HepG2 (cell line): ENCODE measurements around the gene FLRT2. TPM values are rescaled to one million over a fixed set of nuclear protein-coding genes. Genes with fewer than 3 reads are reported as not detected.

Experiments
- ATAC-seq: fragments of 200-7000 bp; cut with Tn5 transposase; 3 replicates; pipeline ENCODE4 v1.9.1; 2020; ENCODE audit warnings: mild to moderate bottlenecking, moderate library complexity
- BruUV-seq: library from RNA; stranded (reverse); fragments of 400-500 nt; replicated peaks from 2 replicates; lab custom pipeline; 2021; lab: Mats Ljungman, UMichigan
- CTCF ChIA-PET: fragments of 300-600 bp; formaldehyde crosslinking; extraction: SDS; loops from one replicate; lab custom pipeline; 2021; ENCODE audit warnings: low total read pairs, inconsistent platforms, low intra/inter-chr PET ratio; lab: Yijun Ruan, JAX
- POLR2A ChIA-PET: fragments of 350-600 bp; sonication (Branson Sonifier 250); formaldehyde crosslinking; loops from one replicate; lab custom pipeline; 2020; ENCODE audit warnings: antibody characterized with exemption, inconsistent platforms; lab: Yijun Ruan, JAX
- DNase-seq: peaks from one replicate; pipeline ENCODE4 v3.0.0-alpha.2; 2015; ENCODE audit warnings: low spot score
- FAIRE-seq: peaks from 3 replicates; lab custom pipeline; 2011; peaks lifted over from hg19 to GRCh38; lab: Jason Lieb, UNC
- H2AFZ ChIP-seq: one replicate; pipeline ENCODE4 v1.6.1; 2011; ENCODE audit warnings: low read length, inconsistent platforms
- H3K27ac ChIP-seq: fragments of 300-600 bp; 3 replicates; pipeline ENCODE4 v1.8.0; 2011; ENCODE audit warnings: mixed run types, mild to moderate bottlenecking, mixed read lengths, low read length, inconsistent platforms; ENCODE audit not compliant: insufficient read depth; ENCODE audit errors: extremely low read length
- H3K27me3 ChIP-seq, 2 experiments: fragments of 200-600 bp in 1 of 2; 2 replicates in 1 of 2; 3 replicates in 1 of 2; pipeline versions ENCODE4 v1.6.0 to v1.8.0; 2011; ENCODE audit warnings: low read length in 2 of 2, mild to moderate bottlenecking in 2 of 2, moderate library complexity in 2 of 2, inconsistent platforms in 1 of 2; ENCODE audit not compliant: insufficient read depth in 2 of 2, control insufficient read depth in 1 of 2
- H3K36me3 ChIP-seq, 2 experiments: fragments of 200-600 bp in 1 of 2; replicated peaks in 1 of 2; 2 replicates in 1 of 2; 3 replicates in 1 of 2; pipeline versions ENCODE4 v1.5.1 to v1.8.0; 2011; ENCODE audit warnings: low read length in 2 of 2, inconsistent platforms in 1 of 2; ENCODE audit not compliant: insufficient read depth in 2 of 2, control insufficient read depth in 1 of 2
- H3K4me1 ChIP-seq: 2 replicates; pipeline ENCODE4 v1.5.1; 2012; ENCODE audit warnings: low read length, inconsistent platforms; ENCODE audit not compliant: insufficient read depth
- H3K4me2 ChIP-seq: 2 replicates; pipeline ENCODE4 v1.6.0; 2011; ENCODE audit warnings: low read depth, low read length, inconsistent platforms
- H3K4me3 ChIP-seq, 3 experiments: fragments of 200-600 bp in 1 of 3; sonication (generic), shearing (Covaris generic) in 1 of 3; replicated peaks in 1 of 3; 2 replicates each; pipeline ENCODE4 v1.5.1; 2011 to 2016; ENCODE audit warnings: low read length in 3 of 3, inconsistent platforms in 2 of 3, low read depth in 2 of 3, mild to moderate bottlenecking in 2 of 3, control low read depth in 1 of 3, mixed read lengths in 1 of 3; ENCODE audit not compliant: insufficient read depth in 1 of 3
- H3K79me2 ChIP-seq: one replicate; pipeline ENCODE4 v1.6.1; 2011; ENCODE audit warnings: low read length, inconsistent platforms; ENCODE audit not compliant: insufficient read depth
- H3K9ac ChIP-seq: 2 replicates; pipeline ENCODE4 v1.6.0; 2011; ENCODE audit warnings: mild to moderate bottlenecking, low read depth, low read length, inconsistent platforms; ENCODE audit not compliant: insufficient read depth
- H3K9me3 ChIP-seq: 2 replicates; pipeline ENCODE4 v1.5.1; 2012; ENCODE audit warnings: mild to moderate bottlenecking, low read length
- H4K20me1 ChIP-seq: 2 replicates; pipeline ENCODE4 v1.6.0; 2011; ENCODE audit warnings: inconsistent platforms, mild to moderate bottlenecking, low read length, moderate library complexity; ENCODE audit not compliant: insufficient read depth
- MAFF ChIP-seq: IDR thresholded peaks from 2 replicates; pipeline ENCODE4 v1.6.1; 2011; ENCODE audit warnings: low read depth, low read length, improper control_type of control experiment
- MAFK ChIP-seq, 2 experiments: IDR thresholded peaks in 1 of 2; conservative IDR thresholded peaks in 1 of 2; 2 replicates each; pipeline ENCODE4 v1.6.1; 2011; ENCODE audit warnings: improper control_type of control experiment in 2 of 2, low read length in 2 of 2
- REPIN1 ChIP-seq: sonication (generic); formaldehyde crosslinking; IDR thresholded peaks from 2 replicates; pipeline ENCODE4 v1.8.0; 2022; ENCODE audit warnings: missing genetic modification reagents, low read depth, mild to moderate bottlenecking, borderline replicate concordance
- ZNF790 ChIP-seq: sonication (generic); formaldehyde crosslinking; IDR thresholded peaks from 2 replicates; pipeline ENCODE4 v1.8.0; 2022; ENCODE audit warnings: missing genetic modification reagents, mild to moderate bottlenecking, borderline replicate concordance
- WGBS: methylation state at CpG from one replicate; pipeline ENCODE4 v1.1.6; 2017; ENCODE audit warnings: low lambda C conversion rate; 5-methylcytosine and 5-hydroxymethylcytosine counted together
- in situ Hi-C: cut with HindIII; loops from 2 replicates; pipeline ENCODE4 v1.10.0; 2017; ENCODE audit warnings: low pct_unique_long_range_greater_than_20kb; ENCODE audit not compliant: extremely low pct_ligation_motif_present
- intact Hi-C: fragments of 100-400 bp; cut with micrococcal nuclease; formaldehyde crosslinking; loops from one replicate; pipeline ENCODE4 v1.10.0; 2022; ENCODE audit not compliant: unreplicated experiment
- polyA plus RNA-seq, 8 experiments: library from polyadenylated mRNA; depleted of rRNA in 3 of 8; stranded (reverse) in 7 of 8; unstranded in 1 of 8; fragments of >200 nt; fragmentation: Illumina TruSeq in 4 of 8; extraction: Trizol in 4 of 8; gene quantifications; 2 replicates each; pipeline versions ENCODE4 v1.2.1 to v1.2.3, GENCODE V29; 2011 to 2016; ENCODE audit warnings: low read depth in 4 of 8, missing spikeins in 1 of 8, mixed read lengths in 1 of 8; ENCODE audit not compliant: insufficient read depth in 1 of 8
- total RNA-seq, 5 experiments: library from RNA; depleted of rRNA; stranded (reverse); fragments of >200 nt; fragmentation: Illumina TruSeq; extraction: Trizol; gene quantifications; 2 replicates each; pipeline ENCODE4 v1.2.3, GENCODE V29; 2016; ENCODE audit warnings: low read depth in 1 of 5
- TF ChIP-seq, protein P1 (sequence below), 2 experiments: sonication (generic) in 1 of 2; formaldehyde crosslinking in 1 of 2; IDR thresholded peaks; 2 replicates each; pipeline versions ENCODE4 v1.4.0 to v1.6.1; 2016 to 2020; ENCODE audit warnings: borderline replicate concordance in 1 of 2, low read depth in 1 of 2, mild to moderate bottlenecking in 1 of 2, missing genetic modification reagents in 1 of 2
- TF ChIP-seq, protein P2 (sequence below): sonication (generic); formaldehyde crosslinking; IDR thresholded peaks from 2 replicates; pipeline ENCODE4 v1.5.1; 2020; ENCODE audit warnings: mild to moderate bottlenecking, missing genetic modification reagents, borderline replicate concordance

FLRT2 gene
- total and polyA plus RNA-seq, 2 of the 13 experiments (the other 11 are each of a cell fraction or from before 2014, with no cell fraction given) = not detected

DNA sequence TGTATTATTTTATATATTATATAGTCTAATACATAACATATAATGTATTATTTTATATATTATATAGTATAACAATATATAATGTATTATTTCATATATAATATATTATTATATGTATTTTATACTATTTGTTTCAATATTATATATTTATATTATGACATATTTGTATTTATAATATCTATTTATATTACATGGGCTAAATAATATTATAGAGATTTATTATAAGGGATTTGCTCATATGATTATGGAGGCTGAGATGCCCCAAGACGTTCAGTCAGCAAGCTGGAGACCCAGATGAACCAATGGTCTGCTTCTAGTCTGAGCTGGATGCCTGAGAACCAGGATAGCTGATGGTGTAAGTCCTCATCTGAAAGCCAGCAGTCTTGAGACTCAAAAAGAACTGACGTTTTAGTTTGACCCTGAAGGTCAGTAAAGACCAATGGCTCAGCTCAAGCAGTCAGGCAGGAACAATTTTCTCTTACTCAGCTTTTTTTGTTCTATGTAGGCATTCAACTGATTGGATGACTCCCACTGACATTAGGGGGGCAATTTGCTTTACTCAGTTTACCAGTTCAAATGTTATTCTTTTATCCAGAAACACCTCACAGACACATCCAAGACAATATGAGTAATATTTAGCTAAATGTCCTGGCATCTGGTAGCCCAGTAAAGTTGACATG is 130.4 kb downstream of the FLRT2 start:
- Histone ChIP-seq H3K4me3 (no peak overlapping the region), H3K9me3 (peaks cover 66% of the 10 kb centered on the region), H3K36me3 (no peaks in the 10 kb centered on the region), H3K4me1 (no peaks in the 10 kb centered on the region), H2AFZ (no peak overlapping the region), H3K27ac (no peak overlapping the region), H4K20me1 (no peaks in the 10 kb centered on the region), H3K27me3 (no peaks in the 10 kb centered on the region), H3K79me2 (no peaks in the 10 kb centered on the region), H3K9ac (no peak overlapping the region), H3K4me2 (no peak overlapping the region)
- WGBS = 3% methylated on average over 2 of the region's 2 CpGs
- in situ Hi-C loops (no loop called here), intact Hi-C loops (no loop called here)
- ChIA-PET CTCF (no interaction called here), POLR2A (no interaction called here)
- no peak for ATAC-seq
- DNase-seq = no peak
- FAIRE-seq = no peak
- no TSS peak for BruUV-seq
- TF ChIP-seq MAFF (peak; percentile 73), REPIN1 (no peak), MAFK (conservative IDR thresholded peaks at IDR 0.05 in 1 of 2, IDR thresholded peaks at IDR 0.05 in 1 of 2; ENCODE audit: low read length in 2 of 2) (peak; percentile 46 to 80; a peak in 3 of 4 replicates), ZNF790 (CRISPR knock-in tag) (no peak)
- TF ChIP-seq, protein P1, sequence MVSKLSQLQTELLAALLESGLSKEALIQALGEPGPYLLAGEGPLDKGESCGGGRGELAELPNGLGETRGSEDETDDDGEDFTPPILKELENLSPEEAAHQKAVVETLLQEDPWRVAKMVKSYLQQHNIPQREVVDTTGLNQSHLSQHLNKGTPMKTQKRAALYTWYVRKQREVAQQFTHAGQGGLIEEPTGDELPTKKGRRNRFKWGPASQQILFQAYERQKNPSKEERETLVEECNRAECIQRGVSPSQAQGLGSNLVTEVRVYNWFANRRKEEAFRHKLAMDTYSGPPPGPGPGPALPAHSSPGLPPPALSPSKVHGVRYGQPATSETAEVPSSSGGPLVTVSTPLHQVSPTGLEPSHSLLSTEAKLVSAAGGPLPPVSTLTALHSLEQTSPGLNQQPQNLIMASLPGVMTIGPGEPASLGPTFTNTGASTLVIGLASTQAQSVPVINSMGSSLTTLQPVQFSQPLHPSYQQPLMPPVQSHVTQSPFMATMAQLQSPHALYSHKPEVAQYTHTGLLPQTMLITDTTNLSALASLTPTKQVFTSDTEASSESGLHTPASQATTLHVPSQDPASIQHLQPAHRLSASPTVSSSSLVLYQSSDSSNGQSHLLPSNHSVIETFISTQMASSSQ (IDR thresholded peaks at IDR 0.05; ENCODE audit: low read depth) = no peak
- TF ChIP-seq, protein P1 (CRISPR knock-in tag; IDR thresholded peaks at IDR 0.05; ENCODE audit: borderline replicate concordance) = no peak
- TF ChIP-seq, protein P2, sequence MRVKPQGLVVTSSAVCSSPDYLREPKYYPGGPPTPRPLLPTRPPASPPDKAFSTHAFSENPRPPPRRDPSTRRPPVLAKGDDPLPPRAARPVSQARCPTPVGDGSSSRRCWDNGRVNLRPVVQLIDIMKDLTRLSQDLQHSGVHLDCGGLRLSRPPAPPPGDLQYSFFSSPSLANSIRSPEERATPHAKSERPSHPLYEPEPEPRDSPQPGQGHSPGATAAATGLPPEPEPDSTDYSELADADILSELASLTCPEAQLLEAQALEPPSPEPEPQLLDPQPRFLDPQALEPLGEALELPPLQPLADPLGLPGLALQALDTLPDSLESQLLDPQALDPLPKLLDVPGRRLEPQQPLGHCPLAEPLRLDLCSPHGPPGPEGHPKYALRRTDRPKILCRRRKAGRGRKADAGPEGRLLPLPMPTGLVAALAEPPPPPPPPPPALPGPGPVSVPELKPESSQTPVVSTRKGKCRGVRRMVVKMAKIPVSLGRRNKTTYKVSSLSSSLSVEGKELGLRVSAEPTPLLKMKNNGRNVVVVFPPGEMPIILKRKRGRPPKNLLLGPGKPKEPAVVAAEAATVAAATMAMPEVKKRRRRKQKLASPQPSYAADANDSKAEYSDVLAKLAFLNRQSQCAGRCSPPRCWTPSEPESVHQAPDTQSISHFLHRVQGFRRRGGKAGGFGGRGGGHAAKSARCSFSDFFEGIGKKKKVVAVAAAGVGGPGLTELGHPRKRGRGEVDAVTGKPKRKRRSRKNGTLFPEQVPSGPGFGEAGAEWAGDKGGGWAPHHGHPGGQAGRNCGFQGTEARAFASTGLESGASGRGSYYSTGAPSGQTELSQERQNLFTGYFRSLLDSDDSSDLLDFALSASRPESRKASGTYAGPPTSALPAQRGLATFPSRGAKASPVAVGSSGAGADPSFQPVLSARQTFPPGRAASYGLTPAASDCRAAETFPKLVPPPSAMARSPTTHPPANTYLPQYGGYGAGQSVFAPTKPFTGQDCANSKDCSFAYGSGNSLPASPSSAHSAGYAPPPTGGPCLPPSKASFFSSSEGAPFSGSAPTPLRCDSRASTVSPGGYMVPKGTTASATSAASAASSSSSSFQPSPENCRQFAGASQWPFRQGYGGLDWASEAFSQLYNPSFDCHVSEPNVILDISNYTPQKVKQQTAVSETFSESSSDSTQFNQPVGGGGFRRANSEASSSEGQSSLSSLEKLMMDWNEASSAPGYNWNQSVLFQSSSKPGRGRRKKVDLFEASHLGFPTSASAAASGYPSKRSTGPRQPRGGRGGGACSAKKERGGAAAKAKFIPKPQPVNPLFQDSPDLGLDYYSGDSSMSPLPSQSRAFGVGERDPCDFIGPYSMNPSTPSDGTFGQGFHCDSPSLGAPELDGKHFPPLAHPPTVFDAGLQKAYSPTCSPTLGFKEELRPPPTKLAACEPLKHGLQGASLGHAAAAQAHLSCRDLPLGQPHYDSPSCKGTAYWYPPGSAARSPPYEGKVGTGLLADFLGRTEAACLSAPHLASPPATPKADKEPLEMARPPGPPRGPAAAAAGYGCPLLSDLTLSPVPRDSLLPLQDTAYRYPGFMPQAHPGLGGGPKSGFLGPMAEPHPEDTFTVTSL = no peak
